Muscle of leg (tissue), 11 donors: ENCODE data around the gene ANO6. TPM values are rescaled to one million over a fixed set of nuclear protein-coding genes. Genes with fewer than 3 reads are reported as not detected.

ENCODE experiments used
- DNase-seq: peaks from one replicate; pipeline ENCODE4 v3.0.0; 2013
- H3K27ac ChIP-seq: one replicate; pipeline ENCODE4 v1.5.1; 2013; ENCODE audit warnings: mild to moderate bottlenecking, low read length, control low read depth
- H3K27me3 ChIP-seq: one replicate; pipeline ENCODE4 v1.6.1; 2013; ENCODE audit warnings: low read length; ENCODE audit not compliant: control insufficient read depth, insufficient read depth
- H3K36me3 ChIP-seq: one replicate; pipeline ENCODE4 v1.6.1; 2013; ENCODE audit warnings: low read length; ENCODE audit not compliant: control insufficient read depth, insufficient read depth
- H3K4me1 ChIP-seq: one replicate; pipeline ENCODE4 v1.6.1; 2013; ENCODE audit warnings: low read length; ENCODE audit not compliant: control insufficient read depth, insufficient read depth
- H3K4me3 ChIP-seq: one replicate; pipeline ENCODE4 v1.5.1; 2013; ENCODE audit warnings: low read length, control low read depth
- H3K9me3 ChIP-seq: replicated peaks from 2 replicates; pipeline ENCODE4 v1.6.1; 2013; ENCODE audit warnings: low read depth, low read length; ENCODE audit not compliant: control insufficient read depth
- WGBS: methylation state at CpG from one replicate; pipeline ENCODE4 v1.1.5; 2013; ENCODE audit warnings: missing lambda C conversion rate; ENCODE audit not compliant: insufficient coverage; 5-methylcytosine and 5-hydroxymethylcytosine counted together
- polyA plus RNA-seq, 8 donors: library from polyadenylated mRNA; unstranded; fragments of 120-200 nt; gene quantifications; one replicate each; pipeline versions ENCODE4 v1.2.1 to v1.2.3, GENCODE V29; 2013; ENCODE audit warnings: inconsistent platforms in 1 of 8, low replicate concordance in 1 of 8; ENCODE audit not compliant: insufficient read length in 8 of 8, insufficient read depth in 1 of 8
- total RNA-seq: library from RNA; stranded (reverse); fragments of 120-200 nt; gene quantifications from one replicate; pipeline ENCODE4 v1.2.4, GENCODE V29; 2013

ANO6 gene
- total and polyA plus RNA-seq, 9 donors, result 38.7 to 61.7 (median 56.7) TPM

- H3K27me3 ChIP-seq, result no peaks in the 10 kb centered on the region
- 91% methylated on average over 3 of the region's 4 CpGs for WGBS
- no peaks in the 10 kb centered on the region for H3K36me3 ChIP-seq
- H3K9me3 ChIP-seq, result no peaks in the 10 kb centered on the region
- DNase-seq, result no peak
- no peak overlapping the region for H3K4me3 ChIP-seq
- H3K27ac ChIP-seq, result no peak overlapping the region
- no peaks in the 10 kb centered on the region for H3K4me1 ChIP-seq
Measured at GRCh38 chr12:45462506-45462905, 246.6 kb downstream of the ANO6 start.

DNA sequence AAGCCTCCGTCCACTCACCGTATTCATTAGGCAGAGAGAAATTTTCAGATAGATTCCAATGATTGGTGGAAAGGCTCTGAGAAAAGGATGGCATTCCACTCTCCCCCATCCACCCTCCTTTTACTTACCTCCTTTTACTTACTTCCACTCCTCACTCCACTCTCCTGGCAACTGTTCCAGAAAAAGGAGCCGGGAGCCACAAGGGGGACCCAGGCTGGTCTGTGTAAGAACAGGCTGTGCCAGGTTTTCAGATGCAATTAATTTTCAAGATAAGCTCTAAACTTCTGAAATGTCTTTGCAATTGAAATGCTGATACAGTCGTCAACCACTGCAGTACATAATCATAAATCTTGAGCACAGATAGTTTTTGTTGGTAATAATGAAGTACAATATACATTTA, 248.8 kb downstream of the ANO6 start:
- no peak for DNase-seq
- Histone ChIP-seq H3K36me3 (no peaks in the 10 kb centered on the region), H3K27me3 (no peaks in the 10 kb centered on the region), H3K4me1 (no peaks in the 10 kb centered on the region), H3K27ac (no peak overlapping the region), H3K4me3 (no peak overlapping the region), H3K9me3 (peaks cover 4% of the 10 kb centered on the region)
- WGBS, result no CpG with 5 or more reads among the region's 4 CpGs

DNA sequence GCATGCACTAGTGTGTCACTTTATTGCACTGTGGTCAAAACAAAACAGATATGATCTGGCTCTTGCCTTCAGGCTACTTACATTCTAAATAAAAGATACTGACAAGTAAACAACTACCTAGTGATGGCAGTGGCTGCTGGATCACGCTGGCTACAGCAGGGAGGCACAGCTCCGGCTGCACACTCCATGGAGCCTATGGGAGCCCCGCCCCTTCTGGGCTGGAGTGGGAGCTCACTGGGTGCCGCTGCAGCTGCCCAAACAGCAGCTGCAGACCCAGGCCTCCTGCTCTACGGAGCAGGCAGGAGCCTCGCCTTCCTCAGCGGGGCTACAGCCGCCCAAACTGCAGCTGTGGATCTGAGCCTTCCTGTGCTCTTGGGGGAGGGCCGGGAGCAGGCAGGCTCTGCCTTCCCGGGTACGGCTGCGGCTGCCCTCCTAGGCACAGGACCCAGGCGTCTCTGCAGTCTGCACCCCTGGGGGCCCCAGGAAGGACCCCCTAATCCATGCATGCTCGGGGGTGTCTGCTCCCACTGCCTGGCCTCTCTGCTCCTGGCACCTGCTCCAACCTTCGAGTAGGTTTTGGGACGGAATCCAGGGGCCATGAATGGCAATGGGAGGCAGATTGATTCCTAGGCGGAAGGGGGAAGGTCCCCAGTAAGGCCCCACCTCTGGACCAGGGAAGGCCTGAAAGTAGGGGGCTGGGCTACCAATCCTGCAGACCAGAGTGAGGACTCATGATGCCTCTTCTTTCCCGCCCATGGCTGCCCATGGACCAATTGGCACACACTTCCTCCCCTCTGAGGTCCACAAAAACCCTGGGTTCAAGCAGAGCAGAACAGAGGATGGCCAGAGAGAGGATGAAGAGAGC, 253.1 kb downstream of the ANO6 start:
- no peak for DNase-seq
- Histone ChIP-seq H3K9me3 (peaks cover 4% of the 10 kb centered on the region), H3K27ac (no peak overlapping the region), H3K4me3 (no peak overlapping the region), H3K36me3 (no peaks in the 10 kb centered on the region), H3K27me3 (no peaks in the 10 kb centered on the region), H3K4me1 (no peaks in the 10 kb centered on the region)
- WGBS, result 84% methylated on average over 17 of the region's 18 CpGs

GRCh38 chr12:45469902-45470301, 254.0 kb downstream of the ANO6 start:
- no peaks in the 10 kb centered on the region for H3K27me3 ChIP-seq
- H3K27ac ChIP-seq, result no peak overlapping the region
- no peak overlapping the region for H3K4me3 ChIP-seq
- peaks cover 4% of the 10 kb centered on the region for H3K9me3 ChIP-seq
- no peak for DNase-seq
- H3K4me1 ChIP-seq, result no peaks in the 10 kb centered on the region
- H3K36me3 ChIP-seq, result no peaks in the 10 kb centered on the region
- WGBS, result no CpG with 5 or more reads among the region's 4 CpGs

- 100% methylated on average over 1 of the region's 3 CpGs for WGBS
- H3K9me3 ChIP-seq, result peaks cover 4% of the 10 kb centered on the region
- H3K27me3 ChIP-seq, result no peaks in the 10 kb centered on the region
- H3K27ac ChIP-seq, result no peak overlapping the region
- H3K4me3 ChIP-seq, result no peak overlapping the region
- no peaks in the 10 kb centered on the region for H3K4me1 ChIP-seq
- H3K36me3 ChIP-seq, result no peaks in the 10 kb centered on the region
- no peak for DNase-seq
Measured at GRCh38 chr12:45473636-45474035, 257.7 kb downstream of the ANO6 start.

- DNase-seq, result no peak
- H3K27ac ChIP-seq, result no peak overlapping the region
- H3K4me3 ChIP-seq, result no peak overlapping the region
Measured at GRCh38 chr12:45475594-45475993, 259.7 kb downstream of the ANO6 start.

DNA sequence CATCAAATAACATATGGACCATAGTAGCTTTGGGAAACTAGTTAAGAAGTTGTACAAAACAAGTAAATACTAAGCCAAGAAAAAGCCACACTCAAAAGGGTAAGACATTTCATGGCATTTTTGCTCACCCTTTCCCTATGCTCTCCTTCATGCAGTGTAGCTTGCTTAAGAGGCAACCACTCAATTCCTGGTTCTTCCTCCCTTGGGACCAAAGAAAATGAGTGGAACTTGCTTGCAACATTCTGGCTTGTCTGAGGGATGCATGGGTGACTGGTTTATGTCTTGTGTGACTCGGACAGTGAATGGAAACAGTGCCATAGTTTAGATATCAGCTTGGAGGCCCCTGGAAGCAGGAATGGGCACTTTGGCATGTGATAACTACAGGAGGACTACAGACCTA, 261.6 kb downstream of the ANO6 start:
- no peaks in the 10 kb centered on the region for H3K9me3 ChIP-seq
- H3K4me3 ChIP-seq, result no peak overlapping the region
- H3K27me3 ChIP-seq, result no peaks in the 10 kb centered on the region
- 91% methylated on average over 1 of the region's 1 CpG for whole genome bisulfite sequencing
- no peaks in the 10 kb centered on the region for H3K4me1 ChIP-seq
- DNase-seq, result no peak
- H3K36me3 ChIP-seq, result no peaks in the 10 kb centered on the region
- H3K27ac ChIP-seq, result no peak overlapping the region

More at GRCh38 chr12:45475594-45475993, 259.7 kb downstream of the ANO6 start:
- Histone ChIP-seq H3K4me1 (no peaks in the 10 kb centered on the region), H3K9me3 (no peaks in the 10 kb centered on the region), H3K36me3 (no peaks in the 10 kb centered on the region), H3K27me3 (no peaks in the 10 kb centered on the region)

- no peaks in the 10 kb centered on the region for H3K4me1 ChIP-seq
- no peaks in the 10 kb centered on the region for H3K36me3 ChIP-seq
- DNase-seq, result no peak
- H3K4me3 ChIP-seq, result no peak overlapping the region
- no peak overlapping the region for H3K27ac ChIP-seq
- no CpG with 5 or more reads among the region's 1 CpG for WGBS
- H3K9me3 ChIP-seq, result no peaks in the 10 kb centered on the region
- no peaks in the 10 kb centered on the region for H3K27me3 ChIP-seq
Measured at GRCh38 chr12:45478931-45479330, 263.0 kb downstream of the ANO6 start.

DNA sequence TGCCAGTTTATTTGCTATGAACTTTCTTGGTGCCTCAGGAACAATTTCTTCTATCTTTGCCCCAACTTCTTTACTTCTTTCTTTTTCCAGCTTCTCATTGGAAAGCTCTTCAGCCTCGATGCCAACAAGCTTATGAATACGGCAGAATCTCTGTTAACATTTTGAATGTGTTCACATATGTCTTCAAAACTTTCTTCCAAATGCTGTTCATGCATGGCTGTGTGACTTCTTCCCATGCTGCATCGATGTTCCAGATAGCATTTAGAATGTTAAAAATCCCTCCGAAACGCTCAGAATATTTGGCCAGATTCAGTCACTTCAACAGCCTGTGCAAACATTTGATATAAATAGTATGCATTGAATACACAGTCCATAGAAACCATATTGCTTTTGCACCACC, 265.9 kb downstream of the ANO6 start:
- no peaks in the 10 kb centered on the region for H3K27me3 ChIP-seq
- H3K27ac ChIP-seq, result no peak overlapping the region
- no peaks in the 10 kb centered on the region for H3K36me3 ChIP-seq
- H3K9me3 ChIP-seq, result no peaks in the 10 kb centered on the region
- no peak for DNase-seq
- WGBS, result 43% methylated on average over 2 of the region's 5 CpGs
- no peak overlapping the region for H3K4me3 ChIP-seq
- H3K4me1 ChIP-seq, result no peaks in the 10 kb centered on the region

DNA sequence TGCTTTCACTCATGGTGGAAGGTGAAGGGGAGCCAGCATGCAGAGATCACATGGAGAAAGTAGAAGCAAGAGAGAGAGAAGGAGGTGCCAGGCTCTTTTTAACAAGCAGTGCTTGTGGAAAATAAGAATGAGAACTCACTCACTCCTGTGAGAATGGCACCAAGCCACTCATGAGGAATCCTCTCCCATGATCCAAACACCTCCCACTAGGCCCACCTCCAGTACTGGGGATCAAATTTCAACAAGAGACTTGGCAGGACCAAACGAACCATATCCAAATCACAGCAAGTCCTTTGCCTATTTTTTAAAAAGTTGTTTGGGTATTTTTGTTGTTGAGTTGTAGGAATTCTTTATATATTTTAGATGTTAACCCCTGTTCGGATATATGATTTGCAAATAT, 267.7 kb downstream of the ANO6 start:
- H3K36me3 ChIP-seq, result no peaks in the 10 kb centered on the region
- H3K9me3 ChIP-seq, result no peaks in the 10 kb centered on the region
- no peak overlapping the region for H3K27ac ChIP-seq
- no peaks in the 10 kb centered on the region for H3K27me3 ChIP-seq
- no peak overlapping the region for H3K4me3 ChIP-seq
- no peaks in the 10 kb centered on the region for H3K4me1 ChIP-seq
- no CpG with 5 or more reads among the region's 2 CpGs for WGBS
- DNase-seq, result peak; percentile 63
